Endothelial cell of hepatic sinusoid (primary cell): ENCODE data around the gene PDIK1L.
"Not testable (repeated sequence)": the region's sequence is repeated elsewhere in the genome, so short reads cannot be mapped to it uniquely, and the experiment has no call there.

ENCODE experiments used
- in situ Hi-C: cut with HindIII; loops from 2 replicates; pipeline ENCODE4 v1.10.0; 2017; ENCODE audit warnings: low sequenced_read_pairs

Gene PDIK1L

DNA sequence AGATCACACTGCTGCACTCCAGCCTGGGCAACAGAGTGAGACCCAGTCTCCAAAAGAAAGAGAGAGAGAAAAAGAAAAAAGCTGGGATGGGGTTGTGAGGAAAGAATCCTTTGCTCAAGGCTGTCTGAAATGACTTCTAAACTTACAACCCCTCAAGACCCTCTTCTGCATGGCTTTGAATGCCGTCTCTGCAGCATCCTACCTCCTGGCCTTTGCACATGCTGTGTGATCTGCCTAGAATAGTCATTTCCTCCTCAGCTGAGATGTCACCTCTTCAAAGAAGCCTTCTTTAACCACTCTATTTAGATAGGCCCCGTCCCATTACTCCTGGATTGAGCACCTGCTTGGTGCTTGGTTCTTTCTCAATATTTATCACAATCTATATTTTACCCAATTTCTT, 26.8 kb upstream of the PDIK1L start:
- in situ Hi-C loops, result no loop called here

DNA sequence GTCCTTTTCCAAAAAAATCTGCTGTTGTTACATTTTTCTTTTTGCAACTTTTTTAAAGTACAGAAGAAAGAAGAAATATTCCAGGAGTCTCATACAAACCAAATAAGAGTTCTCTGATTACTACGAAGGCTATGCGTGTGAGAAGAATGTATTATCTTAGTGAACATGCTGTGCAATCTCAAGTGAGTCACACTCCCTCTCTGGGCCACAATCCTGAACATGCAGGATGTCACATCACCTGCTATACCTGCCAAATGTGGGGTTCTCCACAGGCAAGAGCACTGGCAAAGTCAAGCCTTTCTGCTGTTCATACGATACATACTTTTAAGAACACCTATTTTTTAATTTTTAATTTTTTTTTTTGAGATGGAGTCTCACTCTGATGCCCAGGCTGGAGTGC, 22.5 kb upstream of the PDIK1L start:
- in situ Hi-C loops, result no loop called here

DNA sequence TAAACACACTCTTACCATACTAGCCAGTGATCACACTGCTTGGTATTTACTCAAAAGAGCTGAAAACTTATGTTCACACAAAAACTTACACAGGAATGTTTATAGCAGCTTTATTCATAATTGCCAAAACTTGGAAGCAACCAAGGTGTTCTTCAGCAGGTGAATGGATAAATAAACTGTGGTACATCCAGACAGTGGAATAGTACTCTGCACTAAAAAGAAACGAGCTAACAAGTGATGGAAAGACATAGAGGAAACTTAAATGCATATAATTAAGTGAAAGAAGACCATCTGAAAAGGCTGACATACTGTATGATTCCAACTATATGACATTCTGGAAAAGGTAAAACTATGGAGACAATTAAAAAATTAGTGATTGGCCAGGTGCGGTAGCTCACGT, 20.7 kb upstream of the PDIK1L start:
- in situ Hi-C loops, result no loop called here

DNA sequence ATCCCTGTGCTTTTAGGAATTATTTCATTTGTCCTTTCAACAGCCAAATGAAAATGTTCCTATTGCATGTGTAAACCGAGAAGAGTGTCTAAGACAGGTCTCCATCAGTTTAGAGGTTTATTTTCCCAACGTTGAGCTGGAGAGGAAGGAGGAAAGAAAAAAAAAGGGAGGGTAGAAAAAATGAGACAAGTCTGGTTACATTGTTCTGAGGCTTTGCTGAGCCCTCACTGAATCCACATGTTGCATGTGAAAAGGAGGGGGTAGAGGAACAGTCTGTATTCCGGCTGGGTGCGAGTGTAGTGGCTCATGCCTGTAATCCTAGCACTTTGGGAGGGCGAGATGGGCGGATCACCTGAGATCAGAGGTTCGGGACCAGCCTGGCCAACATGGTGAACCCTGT, 19.2 kb upstream of the PDIK1L start:
- in situ Hi-C loops, result no loop called here

DNA sequence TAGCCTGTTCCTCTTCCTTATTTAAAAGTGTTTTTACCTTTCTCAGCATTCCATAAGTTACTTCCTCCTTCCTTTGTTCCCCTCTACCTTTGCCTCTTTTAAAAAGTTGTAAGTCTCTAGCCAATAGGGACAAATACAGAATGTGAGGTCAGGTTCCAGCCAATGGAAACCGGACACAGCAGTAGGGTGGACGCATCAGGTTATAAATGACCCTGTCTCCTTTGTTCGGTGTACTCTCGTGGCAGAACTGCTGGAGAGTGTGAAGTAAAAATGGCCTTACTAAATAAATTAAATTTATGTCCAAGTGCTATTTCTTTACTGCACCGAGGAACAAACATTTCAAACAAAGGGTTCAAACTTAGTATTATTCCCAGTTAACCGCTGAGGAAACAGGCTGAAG, 18.1 kb upstream of the PDIK1L start:
- in situ Hi-C loops, result not testable (repeated sequence)

DNA sequence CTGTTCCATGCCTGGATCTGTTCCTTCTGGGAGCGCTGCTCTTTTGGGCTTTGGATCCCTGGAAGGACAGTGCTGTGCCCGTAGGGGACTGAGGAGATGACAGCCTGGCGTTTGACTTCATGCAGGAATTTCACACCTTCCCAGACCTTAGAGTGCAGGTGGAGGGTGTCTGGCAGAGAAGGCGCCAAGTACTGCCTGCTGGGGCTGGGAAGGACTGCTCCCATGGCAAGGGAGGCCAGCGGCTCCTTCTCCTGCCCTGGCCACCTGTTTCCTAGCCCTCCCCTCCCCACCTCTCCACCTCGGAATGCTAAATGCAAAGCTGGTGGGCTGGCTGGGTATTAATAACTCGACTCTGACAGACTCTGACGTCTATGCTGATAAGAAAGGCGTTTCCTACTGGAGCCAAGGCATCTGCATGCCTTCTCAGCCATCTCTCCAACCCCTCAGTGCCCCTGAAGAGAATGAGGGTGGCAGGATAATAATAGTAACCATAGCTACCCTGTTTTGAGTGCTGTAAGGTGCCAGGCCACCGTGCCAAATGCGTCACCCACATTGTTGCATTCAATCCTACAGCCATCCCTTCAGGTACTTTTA, 17.5 kb upstream of the PDIK1L start:
- in situ Hi-C loops, result no loop called here

DNA sequence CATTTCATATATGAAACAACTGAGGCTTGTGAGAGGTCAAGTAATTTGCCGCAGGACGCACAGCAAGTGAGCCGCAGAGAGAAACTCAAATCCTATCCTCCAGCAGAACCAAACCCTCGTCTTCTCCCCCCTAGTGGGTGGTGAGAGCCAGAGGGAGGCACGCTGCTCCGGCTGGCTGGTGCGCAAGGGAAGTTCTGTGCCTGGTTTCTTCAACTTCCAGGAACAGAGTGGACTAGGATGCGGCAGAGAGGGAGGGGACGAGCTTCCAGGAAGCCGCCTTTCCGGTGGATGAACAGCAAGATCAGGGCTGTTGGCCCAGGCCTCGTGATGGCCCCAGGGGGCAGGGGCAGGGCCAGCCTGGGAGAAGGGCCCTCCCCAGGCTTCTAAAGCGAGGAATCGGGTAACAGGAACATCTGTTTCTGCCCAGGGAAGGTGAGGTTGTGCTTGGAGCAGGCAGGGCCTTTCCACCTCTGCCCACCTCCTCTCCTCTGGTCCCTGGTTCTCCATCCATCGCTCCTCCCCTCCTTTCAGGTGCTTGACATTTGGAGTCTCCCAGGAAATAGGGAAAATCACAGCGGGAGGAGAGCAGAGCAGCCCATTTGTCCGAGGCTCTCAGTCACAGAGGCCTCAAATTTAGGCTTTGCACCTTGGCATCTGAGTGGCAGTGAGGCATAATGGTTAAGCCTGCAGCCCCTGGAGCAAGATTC, 16.8 kb upstream of the PDIK1L start:
- in situ Hi-C loops, result no loop called here

DNA sequence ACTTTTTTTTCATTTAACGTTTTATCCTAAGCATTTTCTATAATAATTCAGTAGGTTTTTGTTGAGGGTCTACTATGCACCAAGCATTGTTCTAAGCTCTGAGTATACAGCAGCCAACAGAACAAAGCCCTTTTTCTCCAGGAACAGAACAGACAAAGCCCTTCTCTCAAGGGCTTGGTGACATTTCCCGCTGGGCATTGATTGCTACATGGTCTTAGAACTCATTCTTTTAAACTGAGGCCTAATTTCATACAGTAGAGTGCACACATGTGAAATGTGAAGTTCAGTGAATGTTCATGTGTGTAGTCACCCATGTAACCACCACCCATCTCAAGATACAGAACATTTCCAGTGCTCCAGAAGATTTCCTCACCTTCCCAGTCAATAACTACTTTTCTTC, 15.2 kb upstream of the PDIK1L start:
- in situ Hi-C loops, result no loop called here

DNA sequence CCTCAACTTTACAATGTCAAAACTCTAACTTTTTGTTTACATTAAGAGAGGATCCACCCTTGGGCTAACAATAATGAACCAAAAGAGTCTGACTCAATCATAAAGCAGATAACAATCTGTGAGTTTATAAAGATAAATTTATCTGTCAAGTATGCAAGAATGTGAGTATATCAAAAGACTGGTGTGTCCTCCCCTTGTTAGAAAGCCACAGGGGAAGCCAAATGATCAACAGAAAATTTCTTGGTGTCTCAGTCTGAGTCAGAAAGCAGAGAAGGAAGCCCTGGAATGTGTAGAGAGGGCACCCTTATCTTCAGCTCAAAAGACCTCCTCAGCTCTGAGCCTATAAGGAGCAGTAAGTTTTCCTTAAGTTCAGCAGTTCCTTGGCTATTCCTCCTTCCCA, 13.9 kb upstream of the PDIK1L start:
- in situ Hi-C loops, result no loop called here

DNA sequence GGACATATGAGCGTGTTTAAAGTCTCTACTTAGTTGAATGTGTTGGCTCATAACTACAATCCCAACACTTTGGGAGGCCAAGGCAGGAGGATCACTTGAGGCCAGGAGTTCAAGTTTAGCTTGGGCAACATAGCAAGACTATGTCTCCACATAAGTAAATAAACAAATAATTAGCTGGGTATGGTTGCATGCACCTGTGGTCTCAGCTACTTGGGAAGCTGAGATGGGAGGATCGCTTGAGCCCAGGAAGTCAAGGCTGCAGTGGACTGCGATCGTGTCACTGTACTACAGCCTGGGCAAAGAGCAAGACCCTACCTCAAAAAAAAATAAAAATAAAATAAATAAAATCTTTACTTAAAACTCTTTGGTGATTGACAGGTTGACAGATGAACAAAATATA, 13.0 kb upstream of the PDIK1L start:
- in situ Hi-C loops, result no loop called here

DNA sequence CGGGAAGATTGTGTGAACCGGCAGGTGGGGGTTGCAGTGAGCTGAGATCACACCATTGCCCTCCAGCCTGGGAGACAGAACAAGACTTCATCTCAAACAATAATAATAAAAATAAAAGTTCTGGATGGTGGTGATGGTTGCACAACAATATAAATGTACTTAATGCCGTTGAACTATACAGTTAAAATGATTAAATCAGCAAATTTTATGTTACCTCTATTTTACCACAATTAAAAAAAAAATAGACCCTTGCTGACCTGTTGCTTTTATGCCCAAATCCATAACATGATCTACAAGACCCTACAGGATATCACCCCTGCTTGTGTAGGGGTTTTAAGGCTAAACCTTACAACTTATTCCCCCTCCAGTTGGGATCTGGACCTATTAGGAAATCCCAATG, 11.8 kb upstream of the PDIK1L start:
- in situ Hi-C loops, result loop anchor here (5.0 kb wide), 2 partner anchors 42 to 68 kb away; partner anchors contain the start of genes C1orf232 and ZNF593

DNA sequence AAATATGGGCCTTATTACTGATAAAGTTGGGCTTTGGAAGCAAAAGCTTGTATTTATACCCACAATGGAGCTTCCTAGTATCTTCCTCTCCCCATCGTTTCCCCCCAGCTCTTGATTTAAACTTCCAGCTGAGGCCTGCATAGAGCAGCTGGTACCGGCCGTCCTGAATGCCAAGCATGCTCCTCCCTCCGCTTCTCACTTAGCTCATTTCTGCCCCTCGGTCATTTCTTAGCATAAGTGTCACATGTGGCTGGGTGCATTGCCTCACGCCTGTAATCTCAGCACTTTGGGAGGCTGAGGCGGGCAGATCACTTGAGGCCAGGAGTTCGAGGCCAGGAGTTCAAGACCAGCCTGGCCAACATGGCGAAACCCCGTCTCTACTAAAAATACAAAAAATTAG, 11.4 kb upstream of the PDIK1L start:
- in situ Hi-C loops, result loop anchor here (5.0 kb wide), 2 partner anchors 43 to 67 kb away; partner anchors contain the start of genes C1orf232 and ZNF593

DNA sequence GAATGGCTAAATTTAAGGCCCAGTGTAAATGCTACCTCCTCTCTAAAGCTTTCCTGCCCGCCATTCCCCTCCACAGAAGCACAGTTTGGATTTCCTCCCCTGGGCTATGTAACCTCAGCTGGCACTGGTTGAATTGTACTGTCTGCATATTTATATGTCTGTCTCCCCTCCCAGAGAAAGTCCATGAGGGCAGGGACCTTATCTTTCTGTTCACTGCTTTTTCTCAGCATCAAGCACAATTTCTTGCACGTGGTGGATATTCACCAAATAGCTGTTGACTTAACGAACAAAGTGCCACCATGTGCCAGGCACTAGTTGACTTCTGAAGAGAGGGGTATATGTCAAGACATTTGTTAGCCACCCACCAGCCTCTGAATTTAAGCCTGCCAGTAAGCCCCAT, 9.5 kb upstream of the PDIK1L start:
- in situ Hi-C loops, result loop anchor here (5.0 kb wide), 2 partner anchors 45 to 65 kb away; partner anchors contain the start of genes C1orf232 and ZNF593

DNA sequence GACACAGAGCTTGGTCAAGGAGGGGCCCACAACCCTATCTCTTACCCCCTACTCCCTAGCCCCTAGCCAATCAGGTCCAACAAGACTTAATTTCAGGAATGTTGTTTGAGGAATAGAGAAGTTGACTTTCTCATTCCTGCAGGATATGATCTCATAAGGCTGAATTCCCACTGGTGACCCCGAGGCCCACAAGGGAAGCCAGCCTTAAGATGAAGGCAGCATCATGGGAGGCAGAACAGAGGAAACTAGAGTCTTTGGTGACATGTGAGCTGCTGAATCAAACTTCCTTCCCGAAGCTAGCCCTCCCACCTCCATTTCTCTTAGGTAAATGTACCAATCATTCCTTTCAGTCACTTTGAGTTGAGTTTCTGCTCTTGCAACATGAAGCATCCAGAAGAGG, 9.1 kb upstream of the PDIK1L start:
- in situ Hi-C loops, result loop anchor here (5.0 kb wide), 2 partner anchors 45 to 65 kb away; partner anchors contain the start of genes C1orf232 and ZNF593

DNA sequence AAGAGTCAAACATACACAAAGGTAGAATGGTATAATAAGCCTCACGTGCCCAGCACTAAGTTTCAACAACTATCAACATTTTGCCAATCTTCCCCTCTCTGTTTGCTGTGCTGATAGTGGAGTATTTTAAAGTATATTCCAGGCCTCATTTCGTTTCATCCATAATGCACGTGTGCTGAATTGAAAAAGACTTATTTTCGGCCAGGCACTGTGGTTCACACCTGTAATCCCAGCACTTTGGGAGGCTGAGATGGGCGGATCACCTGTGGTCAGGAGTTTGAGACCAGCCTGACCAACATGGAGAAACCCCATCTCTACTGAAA, 6.4 kb upstream of the PDIK1L start:
- in situ Hi-C loops, result not testable (repeated sequence)

DNA sequence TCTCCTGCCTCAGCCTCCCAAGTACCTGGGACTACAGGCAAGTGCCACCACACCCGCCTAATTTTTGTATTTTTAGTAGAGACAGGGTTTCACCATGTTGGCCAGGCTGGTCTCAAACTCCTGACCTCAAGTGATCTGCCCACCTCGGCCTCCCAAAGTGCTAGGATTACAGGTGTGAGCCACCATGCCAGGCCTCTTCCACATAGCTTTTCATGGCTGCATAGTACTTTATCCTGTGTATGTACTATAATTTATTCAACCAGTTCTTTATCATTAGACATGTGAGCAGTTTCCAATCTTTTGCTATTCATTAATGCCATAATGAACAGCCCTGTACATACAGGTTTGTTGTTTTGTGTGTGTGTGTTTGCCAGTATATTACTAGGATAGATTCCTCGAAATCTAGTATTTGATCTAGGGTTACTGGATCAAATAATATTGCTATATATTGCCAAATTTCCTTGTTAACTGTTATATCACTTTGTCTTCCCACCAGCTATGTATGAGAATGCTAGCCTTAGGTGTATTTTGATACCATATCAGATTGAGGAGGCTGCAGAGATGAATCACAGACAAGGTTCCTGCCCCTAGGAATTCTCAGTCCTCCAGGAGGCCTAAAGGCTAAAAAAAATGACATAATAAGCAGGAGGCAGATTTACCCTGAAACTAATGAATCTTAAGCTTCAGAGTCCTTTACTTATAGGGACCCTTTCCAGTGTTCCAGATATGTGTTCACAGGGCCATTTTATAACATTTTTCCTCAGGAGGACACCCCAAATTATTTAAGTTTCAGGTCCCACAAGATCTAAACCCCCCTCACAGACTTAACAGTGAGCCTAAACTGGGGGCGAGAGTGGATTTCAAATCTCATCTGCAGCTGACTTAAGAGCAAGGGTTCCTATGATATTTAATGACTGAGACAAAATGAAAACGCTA, 2.1 kb upstream of the PDIK1L start:
- in situ Hi-C loops, result no loop called here

DNA sequence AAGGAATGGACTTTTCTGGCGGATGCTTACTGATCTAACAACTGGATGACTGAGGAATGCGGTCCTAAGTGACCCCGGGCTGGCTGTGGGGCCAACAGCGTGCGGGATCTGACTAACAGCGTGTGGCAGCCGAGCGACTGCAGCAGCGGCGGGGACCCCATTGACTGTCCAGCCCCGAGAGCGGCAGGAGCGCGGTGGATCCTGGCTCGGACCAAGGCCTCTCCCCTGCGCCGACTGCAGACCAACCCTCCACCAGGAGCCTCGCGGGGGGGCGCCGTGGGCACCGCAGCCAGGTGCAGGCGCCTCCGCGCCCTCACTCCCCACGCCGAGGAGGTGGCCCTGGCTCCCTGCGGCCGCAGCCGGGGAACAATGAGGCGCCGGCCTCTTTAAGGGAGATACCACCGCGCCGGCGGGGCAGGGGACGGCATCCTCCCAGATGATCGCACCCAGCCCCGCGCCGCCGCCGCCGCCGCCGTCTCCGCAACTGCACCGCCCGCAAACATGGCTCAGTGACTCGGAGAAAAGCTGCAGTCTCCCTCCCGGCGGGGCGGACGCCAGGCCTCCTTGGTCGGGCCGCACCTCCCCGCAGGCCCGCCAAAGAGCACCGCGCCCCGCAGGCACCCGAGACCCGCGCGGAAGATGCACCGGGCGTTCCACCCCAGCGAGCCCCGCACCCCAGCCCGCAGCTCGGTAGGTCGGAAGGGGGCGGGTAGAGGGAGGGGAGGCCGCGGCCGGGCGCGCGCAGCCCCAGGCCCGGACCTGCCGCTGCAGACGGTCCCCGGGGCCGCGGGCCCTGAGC, 694 bp upstream of the PDIK1L start:
- in situ Hi-C loops, result no loop called here

DNA sequence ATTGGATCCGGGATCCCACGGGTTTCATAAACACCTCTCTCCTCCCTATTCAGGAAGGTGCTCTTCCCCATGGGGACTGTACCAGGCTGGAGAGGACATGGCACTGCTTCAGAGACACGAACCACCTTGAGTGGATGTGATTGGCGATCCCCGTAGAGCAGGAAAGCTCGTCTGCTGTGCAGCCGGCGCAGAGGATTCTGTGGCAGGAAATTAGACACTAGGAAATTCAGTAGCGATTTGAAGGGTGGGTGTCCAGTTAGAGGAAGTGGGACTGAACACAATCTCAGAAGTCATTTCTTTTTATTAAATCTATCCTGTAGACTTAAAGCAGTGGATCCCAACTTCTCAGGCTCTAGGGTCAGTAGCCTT, 767 bp downstream of the PDIK1L start:
- in situ Hi-C loops, result no loop called here

DNA sequence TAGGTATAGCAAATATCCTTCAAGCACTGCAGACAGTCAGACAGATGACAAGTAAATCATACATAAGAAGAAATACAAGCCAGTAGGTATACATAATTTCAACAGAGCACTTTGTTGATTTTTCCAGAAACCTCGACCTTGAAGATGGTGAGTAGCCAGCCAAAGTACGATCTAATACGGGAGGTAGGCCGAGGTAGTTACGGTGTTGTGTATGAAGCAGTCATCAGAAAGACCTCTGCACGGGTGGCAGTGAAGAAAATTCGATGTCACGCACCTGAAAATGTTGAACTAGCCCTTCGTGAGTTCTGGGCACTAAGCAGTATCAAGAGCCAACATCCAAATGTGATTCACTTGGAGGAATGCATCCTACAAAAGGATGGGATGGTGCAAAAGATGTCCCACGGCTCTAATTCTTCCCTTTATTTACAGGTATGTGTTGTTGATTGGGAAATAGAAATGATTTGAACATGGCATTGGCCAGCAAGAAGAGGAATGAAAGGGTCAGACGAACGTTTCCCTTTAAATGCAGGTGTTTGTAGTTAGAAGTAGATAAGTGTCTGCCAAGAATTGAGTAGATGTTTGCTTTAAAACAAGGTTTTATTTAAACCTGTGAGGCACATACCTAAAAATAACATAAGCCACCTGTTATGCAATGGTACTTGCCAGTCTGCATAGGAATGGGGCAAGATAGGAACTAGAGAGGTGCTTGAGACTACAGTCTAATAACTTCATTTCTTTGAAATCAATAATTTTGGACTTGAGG, 2.7 kb downstream of the PDIK1L start:
- in situ Hi-C loops, result no loop called here
